Smooth muscle cell (in vitro differentiated cells): ENCODE measurements around the gene BBIP1. TPM values are rescaled to one million over a fixed set of nuclear protein-coding genes. Genes with fewer than 3 reads are reported as not detected.

ENCODE experiments used
- DNase-seq: peaks from one replicate; lab custom pipeline; 2025; ENCODE audit not compliant: unreplicated experiment; lab: John Stamatoyannopoulos, UW
- H2AFZ ChIP-seq: fragments of 200-600 bp; sonication (generic); 2 replicates; pipeline ENCODE4 v1.6.0; 2016; ENCODE audit warnings: antibody characterized with exemption, low read depth, mild to moderate bottlenecking
- H3F3A ChIP-seq: fragments of 200-600 bp; sonication (generic); 2 replicates; pipeline ENCODE4 v1.6.0; 2017; ENCODE audit warnings: antibody characterized with exemption, low read depth
- H3K27ac ChIP-seq: fragments of 200-600 bp; sonication (generic); 2 replicates; pipeline ENCODE4 v1.5.1; 2016; ENCODE audit warnings: low read depth, mild to moderate bottlenecking
- H3K27me3 ChIP-seq: fragments of 200-600 bp; sonication (generic); 2 replicates; pipeline ENCODE4 v1.6.1; 2016; ENCODE audit warnings: low read depth, mild to moderate bottlenecking
- H3K36me3 ChIP-seq: fragments of 200-600 bp; sonication (generic); 2 replicates; pipeline ENCODE4 v1.5.1; 2016; ENCODE audit warnings: low read depth
- H3K4me1 ChIP-seq: fragments of 200-600 bp; sonication (generic); 2 replicates; pipeline ENCODE4 v1.5.1; 2016; ENCODE audit warnings: low read depth
- H3K4me2 ChIP-seq: fragments of 200-600 bp; sonication (generic); 2 replicates; pipeline ENCODE4 v1.6.0; 2016; ENCODE audit warnings: mild to moderate bottlenecking
- H3K4me3 ChIP-seq: fragments of 200-600 bp; sonication (generic); 2 replicates; pipeline ENCODE4 v1.5.1; 2016; ENCODE audit warnings: mild to moderate bottlenecking
- H3K79me2 ChIP-seq: fragments of 200-600 bp; sonication (generic); 2 replicates; pipeline ENCODE4 v1.6.0; 2016; ENCODE audit warnings: low read depth, mild to moderate bottlenecking
- H3K9ac ChIP-seq: fragments of 200-600 bp; sonication (generic); 2 replicates; pipeline ENCODE4 v1.6.0; 2016; ENCODE audit warnings: low read depth
- H3K9me3 ChIP-seq: fragments of 200-600 bp; sonication (generic); replicated peaks from 2 replicates; pipeline ENCODE4 v1.5.1; 2016; ENCODE audit warnings: low read depth
- H4K20me1 ChIP-seq: fragments of 200-600 bp; sonication (generic); 2 replicates; pipeline ENCODE4 v1.6.0; 2016; ENCODE audit warnings: low read depth
- WGBS: methylation state at CpG from one replicate; pipeline ENCODE4 v1.1.7; 2016; ENCODE audit warnings: low lambda C conversion rate; 5-methylcytosine and 5-hydroxymethylcytosine counted together
- polyA plus RNA-seq: library from polyadenylated mRNA; unstranded; fragments of >200 nt; fragmentation: Nextera tagmentation; extraction: Ambion mirVana; gene quantifications from 2 replicates; pipeline ENCODE4 v1.2.1, GENCODE V29; 2016
- total RNA-seq: library from RNA; depleted of rRNA; stranded (reverse); fragments of >200 nt; gene quantifications from 2 replicates; pipeline ENCODE4 v1.2.3, GENCODE V29; 2014
- TF ChIP-seq, protein P1 (sequence below): fragments of 200-600 bp; sonication (generic); IDR thresholded peaks from 2 replicates; pipeline ENCODE4 v1.5.1; 2017; ENCODE audit warnings: borderline replicate concordance, mild to moderate bottlenecking, antibody characterized with exemption; ENCODE audit not compliant: insufficient read depth, poor library complexity, severe bottlenecking

The BBIP1 gene
- total and polyA plus RNA-seq, 2 experiments from 2014 or later = 17.8 to 22.3 TPM

DNA sequence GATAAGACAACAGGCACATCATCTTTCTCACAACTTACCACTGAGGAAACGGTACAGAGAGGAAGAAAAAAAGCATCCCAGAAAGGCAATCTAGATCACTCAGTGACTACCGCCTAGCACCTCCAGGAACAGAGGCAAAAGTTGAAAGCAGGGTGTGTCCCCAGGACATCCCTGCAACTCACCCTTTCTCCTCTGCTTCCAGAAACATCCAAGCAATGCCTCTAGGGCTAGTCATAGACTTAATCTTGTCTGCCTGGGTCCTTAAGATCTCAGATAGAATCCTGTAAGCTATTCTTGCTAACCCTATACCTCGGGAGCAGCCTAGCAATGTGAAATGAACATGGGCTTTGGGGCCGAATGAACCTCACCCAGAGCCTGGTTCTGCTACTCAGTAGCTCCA is 66.0 kb downstream of the BBIP1 start:
- no peaks in the 10 kb centered on the region for H3F3A ChIP-seq
- TF ChIP-seq, protein P1, sequence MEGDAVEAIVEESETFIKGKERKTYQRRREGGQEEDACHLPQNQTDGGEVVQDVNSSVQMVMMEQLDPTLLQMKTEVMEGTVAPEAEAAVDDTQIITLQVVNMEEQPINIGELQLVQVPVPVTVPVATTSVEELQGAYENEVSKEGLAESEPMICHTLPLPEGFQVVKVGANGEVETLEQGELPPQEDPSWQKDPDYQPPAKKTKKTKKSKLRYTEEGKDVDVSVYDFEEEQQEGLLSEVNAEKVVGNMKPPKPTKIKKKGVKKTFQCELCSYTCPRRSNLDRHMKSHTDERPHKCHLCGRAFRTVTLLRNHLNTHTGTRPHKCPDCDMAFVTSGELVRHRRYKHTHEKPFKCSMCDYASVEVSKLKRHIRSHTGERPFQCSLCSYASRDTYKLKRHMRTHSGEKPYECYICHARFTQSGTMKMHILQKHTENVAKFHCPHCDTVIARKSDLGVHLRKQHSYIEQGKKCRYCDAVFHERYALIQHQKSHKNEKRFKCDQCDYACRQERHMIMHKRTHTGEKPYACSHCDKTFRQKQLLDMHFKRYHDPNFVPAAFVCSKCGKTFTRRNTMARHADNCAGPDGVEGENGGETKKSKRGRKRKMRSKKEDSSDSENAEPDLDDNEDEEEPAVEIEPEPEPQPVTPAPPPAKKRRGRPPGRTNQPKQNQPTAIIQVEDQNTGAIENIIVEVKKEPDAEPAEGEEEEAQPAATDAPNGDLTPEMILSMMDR = no peak
- H3K79me2 ChIP-seq = no peaks in the 10 kb centered on the region
- no peak overlapping the region for H2AFZ ChIP-seq
- WGBS = 62% methylated on average over 4 of the region's 4 CpGs
- no peaks in the 10 kb centered on the region for H3K9me3 ChIP-seq
- peaks cover 8% of the 10 kb centered on the region for H3K4me1 ChIP-seq
- no peak for DNase-seq
- no peak overlapping the region for H3K9ac ChIP-seq
- H4K20me1 ChIP-seq = no peaks in the 10 kb centered on the region
- H3K27ac ChIP-seq = peak overlapping the region; percentile 28
- no peaks in the 10 kb centered on the region for H3K36me3 ChIP-seq
- no peak overlapping the region for H3K4me3 ChIP-seq
- H3K27me3 ChIP-seq = no peaks in the 10 kb centered on the region
- H3K4me2 ChIP-seq = no peak overlapping the region

DNA sequence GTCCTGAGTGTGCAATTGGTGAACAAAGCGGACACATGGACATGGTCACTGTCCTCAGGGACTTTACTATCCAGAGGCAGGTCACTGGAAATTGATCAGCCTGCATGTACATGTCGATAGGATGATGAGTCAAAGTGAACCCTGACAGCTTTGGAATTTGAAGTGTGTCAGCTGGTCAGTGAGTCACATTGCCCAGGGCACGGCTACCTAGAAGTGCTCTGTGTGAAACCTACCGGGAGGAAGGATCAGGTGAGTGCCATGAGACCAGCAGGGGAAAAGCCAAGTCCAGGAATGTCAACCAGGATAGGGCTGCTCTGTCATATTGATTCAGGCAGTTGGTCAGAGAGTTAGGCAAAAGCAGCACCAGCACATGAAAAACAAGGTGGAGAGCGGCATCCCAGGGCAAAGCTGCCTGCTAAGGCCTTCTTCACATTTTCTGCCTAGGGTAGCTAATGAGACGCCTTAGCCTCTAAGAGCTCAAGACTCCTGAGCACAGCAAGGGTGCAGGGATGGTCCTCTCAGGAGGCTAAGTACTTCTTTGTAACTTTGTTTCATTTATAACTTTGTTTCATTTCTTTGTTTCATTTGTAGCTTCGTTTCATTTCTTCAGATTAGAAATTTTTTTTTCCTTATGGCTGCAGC is 66.6 kb downstream of the BBIP1 start:
- no peaks in the 10 kb centered on the region for H3K27me3 ChIP-seq
- H3K9ac ChIP-seq = no peak overlapping the region
- 61% methylated on average over 7 of the region's 7 CpGs for WGBS
- no peaks in the 10 kb centered on the region for H4K20me1 ChIP-seq
- H3K79me2 ChIP-seq = no peaks in the 10 kb centered on the region
- no peak overlapping the region for H3K4me3 ChIP-seq
- no peaks in the 10 kb centered on the region for H3F3A ChIP-seq
- H3K9me3 ChIP-seq = no peaks in the 10 kb centered on the region
- no peak overlapping the region for H2AFZ ChIP-seq
- peaks cover 8% of the 10 kb centered on the region for H3K4me1 ChIP-seq
- no peak for DNase-seq
- no peak overlapping the region for H3K4me2 ChIP-seq
- TF ChIP-seq, protein P1 = no peak
- peak overlapping the region; percentile 62 for H3K27ac ChIP-seq
- H3K36me3 ChIP-seq = no peaks in the 10 kb centered on the region

DNA sequence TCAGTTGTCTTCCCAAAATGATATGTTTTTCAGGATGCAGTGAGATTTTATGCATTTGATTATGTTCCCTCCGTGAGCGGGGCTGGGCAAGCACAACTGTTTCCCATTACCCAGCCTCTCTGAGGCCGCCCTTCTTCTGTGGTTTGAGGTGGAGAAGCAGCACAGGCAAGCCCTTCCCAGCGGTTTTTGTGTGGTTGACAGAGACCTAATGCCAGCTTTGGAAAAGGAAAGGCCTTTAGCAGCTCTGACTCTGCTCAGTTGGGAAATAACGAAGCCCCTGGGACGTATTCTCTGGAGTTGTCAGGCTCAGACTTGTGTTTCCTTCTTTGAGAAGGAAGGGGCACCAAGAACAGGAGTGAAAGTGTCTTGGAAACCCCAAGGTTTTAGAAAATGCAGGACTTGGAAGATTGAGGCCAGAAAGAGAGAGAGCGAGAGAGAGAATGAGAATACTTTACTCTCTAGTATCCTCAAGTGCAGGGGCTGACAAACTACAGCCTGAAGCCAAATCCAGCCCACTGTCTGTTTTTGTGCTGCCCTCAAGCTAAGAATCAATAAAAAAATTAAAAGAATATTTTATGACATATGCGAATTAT is 67.9 kb downstream of the BBIP1 start:
- no peak for DNase-seq

More for the DNA sequence above, 67.9 kb downstream of the BBIP1 start:
- Histone ChIP-seq H3K27ac (peak overlapping the region; percentile 62), H3K9me3 (no peaks in the 10 kb centered on the region), H2AFZ (peak overlapping the region; percentile 69), H3K4me2 (peak overlapping the region; percentile 45), H3K4me3 (no peak overlapping the region), H3F3A (no peaks in the 10 kb centered on the region), H3K9ac (no peak overlapping the region), H4K20me1 (no peaks in the 10 kb centered on the region), H3K79me2 (no peaks in the 10 kb centered on the region), H3K4me1 (peaks cover 8% of the 10 kb centered on the region), H3K36me3 (no peaks in the 10 kb centered on the region), H3K27me3 (no peaks in the 10 kb centered on the region)
- WGBS = 48% methylated on average over 8 of the region's 8 CpGs
- TF ChIP-seq, protein P1 = no peak
